Inflammatory macrophage treated with lipopolysaccharide for 1 hour (primary cell): ENCODE results near the gene RFX8.
"Not testable (repeated sequence)": the region's sequence is repeated elsewhere in the genome, so short reads cannot be mapped to it uniquely, and the experiment has no call there.

ENCODE experiments used
- DNase-seq, 2 donors: peaks; one replicate each; pipeline ENCODE4 v3.0.0-alpha.2; 2020 to 2022

RFX8 gene

DNA sequence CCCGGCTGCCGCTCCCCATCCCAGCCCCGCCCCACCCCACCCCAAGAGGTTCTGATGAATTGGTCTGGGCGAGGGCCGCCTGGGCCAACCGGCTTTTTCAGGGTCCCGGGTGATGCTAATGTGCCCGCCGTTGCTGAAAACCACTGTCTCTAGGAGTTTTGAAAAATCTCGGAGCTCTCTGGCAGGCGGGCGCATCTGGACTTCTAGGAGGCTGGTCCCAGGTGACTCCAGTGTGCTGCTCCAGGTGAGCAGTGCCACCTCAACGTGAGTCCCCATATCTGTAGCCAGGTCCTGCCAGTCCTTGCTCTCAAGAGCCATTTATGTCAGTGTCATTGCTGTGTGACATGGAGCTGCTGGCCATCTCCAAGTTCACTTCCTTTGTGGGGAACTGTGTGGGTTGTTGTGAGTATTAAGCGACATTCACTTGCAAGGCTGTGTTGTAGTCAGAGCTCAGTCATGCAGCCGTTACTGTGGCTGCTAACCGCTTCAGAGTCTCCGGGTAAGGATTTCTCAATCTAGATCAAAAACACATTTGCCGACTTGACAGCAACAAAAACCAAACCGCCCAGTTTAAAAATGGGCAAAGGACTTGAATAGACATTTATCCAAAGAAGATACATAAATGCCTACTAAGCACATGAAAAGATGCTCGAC lies at the start of gene RFX8:
Gene RFX8, minus strand, starts transcription at position 382 of the 654 bp plus-strand sequence. CDS start 8,264 bp downstream, outside the sequence.
- peak; percentile 86 to 95 for DNase-seq

GRCh38 chr2:101521487-101521886 lies 46.6 kb upstream of the RFX8 start:
- peak; percentile 80 to 89 for DNase-seq

- no peak for DNase-seq
These were observed 45.3 kb upstream of the RFX8 start for GRCh38 chr2:101520246-101520645.

DNA sequence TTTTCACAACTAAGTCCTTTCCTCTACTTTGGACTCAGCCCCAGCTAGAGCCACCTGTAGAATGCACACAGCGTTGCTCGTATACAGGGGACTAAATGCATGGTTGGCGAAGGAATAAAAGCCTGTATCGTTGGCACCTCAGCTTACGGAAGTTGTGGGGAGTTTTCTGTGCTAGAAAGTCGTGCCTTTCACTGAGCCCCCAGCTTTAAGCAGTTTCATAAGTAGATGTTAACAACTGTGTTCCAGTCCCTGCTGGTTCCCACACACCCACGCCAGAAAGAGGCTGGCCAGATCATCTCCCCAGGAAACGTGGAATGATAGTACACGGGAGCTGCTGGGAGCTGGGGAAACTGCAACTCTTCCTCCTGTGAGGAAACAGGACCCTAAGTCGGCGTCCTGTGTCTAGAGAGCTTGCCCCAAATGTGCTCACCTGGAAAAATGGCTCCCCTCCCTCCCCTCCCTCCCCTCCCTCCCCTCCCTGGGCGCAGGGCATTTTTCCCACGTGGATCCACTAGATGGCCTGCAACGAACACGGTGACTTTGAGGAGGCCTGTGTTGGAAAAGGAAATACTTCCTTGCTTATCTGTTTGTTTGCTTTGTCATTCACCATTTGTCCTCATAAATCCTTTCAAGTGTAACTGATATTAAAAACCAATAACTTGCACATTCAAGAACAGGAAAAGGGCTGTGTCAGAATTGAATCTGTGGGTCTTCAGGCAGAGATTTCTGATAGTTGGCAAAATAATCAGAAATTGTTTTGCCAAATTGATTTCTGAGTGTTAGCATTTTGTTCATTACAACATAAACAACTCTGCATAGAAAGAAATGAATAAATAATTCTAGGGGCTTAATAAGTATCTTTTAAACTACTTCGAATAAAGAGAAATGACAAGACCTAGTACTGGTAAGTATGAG lies 43.9 kb upstream of the RFX8 start:
- no peak for DNase-seq

- DNase-seq = no peak
These were observed 42.9 kb upstream of the RFX8 start for GRCh38 chr2:101517758-101518271.

GRCh38 chr2:101516823-101517690 lies 42.1 kb upstream of the RFX8 start:
- DNase-seq = peak; percentile 38 to 49

- no peak for DNase-seq
These were observed 41.4 kb upstream of the RFX8 start for GRCh38 chr2:101516349-101516748.

GRCh38 chr2:101515477-101515876 lies 40.6 kb upstream of the RFX8 start:
- no peak for DNase-seq

DNA sequence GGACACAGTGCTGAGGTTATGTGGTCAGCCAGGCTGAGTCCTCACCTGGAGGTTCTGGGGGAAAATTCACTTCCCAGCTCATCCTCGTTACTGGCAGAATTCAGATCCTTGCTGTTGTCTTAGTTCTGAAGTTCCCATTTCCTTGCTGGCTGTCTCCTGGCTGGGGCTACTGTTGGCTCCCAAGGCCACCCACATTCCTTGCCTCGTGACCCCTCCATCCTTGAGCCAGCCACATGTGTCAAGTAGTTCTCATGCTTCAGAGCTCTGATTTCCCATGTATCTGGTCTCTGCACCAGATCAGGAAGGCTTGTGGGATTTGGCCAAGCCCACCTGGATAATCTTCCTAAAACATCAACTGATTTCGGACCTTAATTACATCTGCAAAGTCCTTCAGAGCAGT lies 38.1 kb upstream of the RFX8 start:
- DNase-seq = no peak

- no peak for DNase-seq
These were observed 36.5 kb upstream of the RFX8 start for GRCh38 chr2:101511381-101511780.

DNA sequence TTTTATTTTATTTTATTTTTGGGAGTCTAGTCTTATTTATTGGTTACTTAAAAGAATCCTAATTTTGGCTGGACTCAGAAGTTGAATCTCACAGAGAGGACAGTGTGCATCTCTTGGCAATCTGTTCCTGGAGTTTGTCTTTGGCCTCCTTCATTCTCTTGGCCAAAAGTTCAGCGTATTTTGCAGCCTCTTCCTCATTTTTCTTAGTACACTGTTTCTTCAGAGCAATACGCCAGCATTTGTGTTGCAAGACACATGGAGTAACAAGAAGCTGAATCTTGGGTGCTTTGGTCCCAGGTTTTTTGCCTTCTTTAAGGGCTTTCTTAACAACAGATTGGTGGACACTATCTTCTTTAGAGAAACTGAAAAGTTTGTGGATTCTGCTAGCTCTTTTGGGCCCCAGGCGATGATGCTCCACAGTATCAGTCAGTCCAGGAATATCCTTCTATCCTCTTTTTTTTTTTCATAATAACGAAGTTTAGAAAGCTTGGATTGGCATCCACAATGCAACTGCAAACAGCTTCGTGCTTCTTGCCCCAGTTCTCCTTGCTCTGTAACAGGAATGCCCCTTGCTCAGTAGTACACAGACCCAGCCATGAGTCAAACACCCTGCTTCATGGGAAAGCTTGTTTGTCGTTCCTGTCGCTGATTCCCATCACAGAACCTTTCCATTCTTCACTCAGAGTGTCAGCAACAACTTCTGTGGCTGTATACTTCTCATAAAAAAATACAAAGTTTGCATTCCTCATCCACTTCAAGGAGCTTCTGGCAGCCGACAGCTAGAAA lies 34.8 kb upstream of the RFX8 start:
- peak; percentile 81 to 84 for DNase-seq

- DNase-seq = no peak
These were observed 33.7 kb upstream of the RFX8 start for GRCh38 chr2:101508636-101509035.

GRCh38 chr2:101505276-101505675 lies 30.4 kb upstream of the RFX8 start:
- DNase-seq = not testable (repeated sequence)

DNA sequence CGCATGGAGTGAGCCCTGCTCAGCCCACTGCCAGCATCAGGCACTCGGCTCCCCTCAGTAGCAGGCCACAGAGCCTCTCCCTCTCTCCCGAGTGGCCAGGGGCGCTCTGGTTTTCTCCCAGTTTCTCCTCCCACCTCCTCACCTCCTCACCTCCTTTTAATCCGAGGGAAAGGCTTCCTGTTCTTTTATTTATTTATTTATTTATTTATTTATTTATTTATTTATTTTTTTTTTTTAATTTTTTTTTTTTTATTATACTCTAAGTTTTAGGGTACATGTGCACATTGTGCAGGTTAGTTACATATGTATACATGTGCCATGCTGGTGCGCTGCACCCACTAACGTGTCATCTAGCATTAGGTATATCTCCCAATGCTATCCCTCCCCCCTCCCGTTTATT lies 29.8 kb upstream of the RFX8 start:
- not testable (repeated sequence) for DNase-seq

DNA sequence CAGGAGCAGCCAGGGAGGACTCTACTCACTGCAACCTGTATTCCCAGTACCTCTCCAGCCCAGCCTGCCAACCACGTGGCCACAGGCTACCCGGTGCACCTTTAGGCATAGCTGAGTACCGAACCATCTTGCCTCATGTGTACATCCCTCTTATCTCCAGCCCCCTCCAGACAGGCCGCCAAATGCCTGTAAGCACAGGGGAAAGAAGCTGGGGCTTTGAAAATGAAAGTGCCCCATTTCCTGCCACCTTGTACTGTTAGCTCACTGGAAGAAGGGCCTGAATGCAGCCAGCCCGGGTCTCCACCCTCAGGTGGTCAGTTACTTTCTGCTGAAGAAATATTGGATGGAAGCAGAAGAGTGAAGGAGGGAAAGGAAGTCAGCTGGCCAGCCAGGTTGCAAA lies 27.2 kb upstream of the RFX8 start:
- DNase-seq = no peak

- no peak for DNase-seq
These were observed 26.5 kb upstream of the RFX8 start for GRCh38 chr2:101501443-101501842.

DNA sequence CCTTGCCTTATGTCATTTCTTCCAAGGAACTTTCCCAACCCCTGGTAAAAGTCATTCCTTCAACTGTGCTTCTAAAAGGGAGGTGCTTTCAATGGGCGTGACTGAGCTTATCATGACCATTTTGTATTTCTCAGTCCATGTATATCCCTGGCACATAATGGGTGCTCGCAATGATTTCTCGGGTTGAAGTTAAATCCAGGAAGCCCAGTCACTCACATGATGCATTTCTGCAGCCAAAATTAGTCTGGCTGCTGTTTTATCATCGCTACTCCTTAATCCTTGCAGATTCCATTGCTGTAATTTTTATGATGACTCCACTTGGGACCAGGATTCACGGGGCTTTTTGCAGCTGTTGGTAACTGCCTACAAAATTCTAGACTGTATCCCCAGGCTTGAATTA lies 25.9 kb upstream of the RFX8 start:
- DNase-seq = no peak

DNA sequence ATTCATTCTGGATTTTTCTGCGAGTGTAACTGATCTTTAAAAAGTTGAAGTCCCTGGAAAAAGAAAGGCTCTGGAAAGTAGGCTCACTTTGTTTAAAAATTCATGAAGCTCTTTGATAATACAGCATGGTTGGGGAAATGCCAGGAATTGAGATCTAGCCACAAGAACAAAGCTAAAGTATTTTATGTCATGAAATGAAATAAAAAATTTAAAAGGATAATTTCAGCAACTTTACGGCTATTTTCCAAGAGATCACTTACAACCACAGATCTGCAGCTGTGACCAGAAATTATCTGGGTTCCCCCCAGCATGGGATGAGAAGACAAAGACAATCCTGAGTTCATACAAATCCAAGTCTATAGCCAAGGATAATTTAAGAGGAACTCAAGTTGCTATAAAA lies 25.3 kb upstream of the RFX8 start:
- no peak for DNase-seq

GRCh38 chr2:101496279-101496678 lies 21.4 kb upstream of the RFX8 start:
- DNase-seq = no peak

DNA sequence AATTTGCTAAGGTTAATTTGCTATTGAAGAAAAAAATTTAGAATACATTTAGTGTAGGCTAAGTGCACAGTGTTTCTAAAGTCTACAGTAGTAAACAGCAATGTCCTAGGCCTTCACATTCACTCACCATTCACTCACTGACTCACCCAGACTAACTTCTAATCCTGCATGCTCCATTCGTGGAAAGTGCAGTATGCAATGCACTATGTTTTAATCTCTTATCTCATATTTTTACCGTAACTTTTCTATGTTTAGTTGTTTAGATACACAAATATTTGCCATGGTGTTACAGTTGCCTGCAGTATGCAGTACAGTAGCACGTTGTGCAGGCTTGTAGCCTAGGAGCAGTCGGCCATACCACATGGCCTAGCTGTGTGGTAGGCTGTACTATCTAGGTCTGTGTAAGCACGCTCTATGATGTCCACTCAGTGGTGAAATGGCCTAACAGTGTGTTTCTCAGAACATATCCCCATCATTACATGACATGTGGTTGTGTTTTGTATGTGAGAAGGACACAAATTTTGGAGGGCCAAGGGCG lies 18.1 kb upstream of the RFX8 start:
- DNase-seq = no peak

- DNase-seq = no peak
These were observed 12.1 kb upstream of the RFX8 start for GRCh38 chr2:101486994-101487393.

DNA sequence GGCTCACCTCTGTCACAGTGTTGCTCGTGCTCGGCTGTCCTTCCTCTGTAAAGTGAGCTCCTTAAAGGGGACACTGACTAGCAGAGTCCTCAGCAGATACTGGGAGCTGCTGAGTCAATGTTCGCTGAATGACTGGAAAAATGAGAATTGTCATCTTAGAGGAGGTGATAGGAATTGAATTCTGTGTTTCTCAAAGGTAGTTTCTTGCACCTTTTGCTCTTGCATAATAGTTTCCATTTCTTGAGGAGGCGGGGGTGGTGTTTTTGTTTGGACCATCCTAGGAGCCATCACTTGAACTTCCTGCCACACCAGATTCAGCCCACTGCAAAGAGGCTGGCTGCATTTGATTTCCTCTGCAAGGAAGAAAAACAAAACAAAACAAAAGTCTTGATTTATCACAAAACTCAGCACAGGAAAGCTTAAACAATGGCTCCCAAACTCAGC lies 11.4 kb upstream of the RFX8 start:
- no peak for DNase-seq
